ENCODE results near the gene PIBF1. TPM values are rescaled to one million over a fixed set of nuclear protein-coding genes. Genes with fewer than 3 reads are reported as not detected.

The PIBF1 gene
- total RNA-seq, 4 donors from 2014 or later = 9.9 to 18.9 (median 11.7) TPM

- Histone ChIP-seq H3K36me3 (peaks cover 5% of the 10 kb centered on the region), H3K27me3 (no peaks in the 10 kb centered on the region), H3K4me1 (peaks cover 20% of the 10 kb centered on the region), H3K4me3 (peak overlapping the region; percentile 83), H3K27ac (no peak overlapping the region), H3K9me3 (no peaks in the 10 kb centered on the region)
- WGBS = 45% methylated on average over 2 of the region's 2 CpGs
- no peak for TF ChIP-seq CTCF (IDR thresholded peaks at IDR 0.05)
- TF ChIP-seq POLR2AphosphoS5 (IDR thresholded peaks at IDR 0.05) = no peak
- no peak for TF ChIP-seq EP300 (IDR thresholded peaks at IDR 0.05)
- no peak for DNase-seq (ENCODE audit: low spot score in 2 of 2)
Observed at GRCh38 chr13:73065036-73065435, 283.1 kb downstream of the PIBF1 start.

- H3K27ac ChIP-seq = peak overlapping the region; percentile 36
- peaks cover 5% of the 10 kb centered on the region for H3K36me3 ChIP-seq
- no peaks in the 10 kb centered on the region for H3K9me3 ChIP-seq
- no peaks in the 10 kb centered on the region for H3K27me3 ChIP-seq
- H3K4me3 ChIP-seq = peak overlapping the region; percentile 15
- 57% methylated on average over 7 of the region's 7 CpGs for WGBS
- no peak for DNase-seq (ENCODE audit: low spot score in 2 of 2)
- TF ChIP-seq POLR2AphosphoS5 (IDR thresholded peaks at IDR 0.05) (no peak), POLR2A (IDR thresholded peaks at IDR 0.05) (no peak), CTCF (IDR thresholded peaks at IDR 0.05) (no peak), EP300 (IDR thresholded peaks at IDR 0.05) (no peak)
- peaks cover 28% of the 10 kb centered on the region for H3K4me1 ChIP-seq
Observed at GRCh38 chr13:73065665-73066340, 283.9 kb downstream of the PIBF1 start.

Other genes with a start within 250 kb of the PIBF1 start
- gene MZT1, start 54.5 kb upstream of the PIBF1 start, total RNA-seq = 1 to 10 TPM; 5.3 to 7.6 (median 5.4) TPM
- 1 to 10 TPM; 2.7 to 8.3 (median 4.9) TPM for gene BORA, start 54.2 kb upstream of the PIBF1 start, total RNA-seq
- 10 to 100 TPM; 18.8 to 28.4 (median 22.7) TPM for gene DIS3, start 233 bp upstream of the PIBF1 start, total RNA-seq

Data from suprapubic skin (tissue), 4 donors.